NCI-H2081 treated with DMSO at 0.1 percent for 48 hours (cell line): ENCODE results near the gene ZBTB40.

Experiments
- DNase-seq: peaks from one replicate; lab custom pipeline; 2025; lab: John Stamatoyannopoulos, UW

Gene ZBTB40

GRCh38 chr1:22503721-22504410, 52.2 kb downstream of the ZBTB40 start:
- no peak for DNase-seq

GRCh38 chr1:22506130-22506692, 54.6 kb downstream of the ZBTB40 start:
- DNase-seq: no peak

GRCh38 chr1:22507587-22507986, 55.9 kb downstream of the ZBTB40 start:
- peak; percentile 21 for DNase-seq

GRCh38 chr1:22508329-22508728, 56.7 kb downstream of the ZBTB40 start:
- no peak for DNase-seq

- DNase-seq: no peak
Measured at GRCh38 chr1:22508991-22509390, 57.3 kb downstream of the ZBTB40 start.

GRCh38 chr1:22509815-22510214, 58.2 kb downstream of the ZBTB40 start:
- no peak for DNase-seq

GRCh38 chr1:22512873-22513272, 61.2 kb downstream of the ZBTB40 start:
- no peak for DNase-seq

GRCh38 chr1:22516906-22517571, 65.4 kb downstream of the ZBTB40 start:
- no peak for DNase-seq

- DNase-seq: no peak
Measured at GRCh38 chr1:22517956-22518355, 66.3 kb downstream of the ZBTB40 start.

- no peak for DNase-seq
Measured at GRCh38 chr1:22518379-22518778, 66.7 kb downstream of the ZBTB40 start.

- DNase-seq: no peak
Measured at GRCh38 chr1:22520871-22521270, 69.2 kb downstream of the ZBTB40 start.

- no peak for DNase-seq
Measured at GRCh38 chr1:22521692-22522091, 70.0 kb downstream of the ZBTB40 start.

- no peak for DNase-seq
Measured at GRCh38 chr1:22522221-22522743, 70.6 kb downstream of the ZBTB40 start.

GRCh38 chr1:22524481-22524880, 72.8 kb downstream of the ZBTB40 start:
- no peak for DNase-seq

- no peak for DNase-seq
Measured at GRCh38 chr1:22525211-22525610, 73.6 kb downstream of the ZBTB40 start.

- DNase-seq: no peak
Measured at GRCh38 chr1:22525646-22526045, 74.0 kb downstream of the ZBTB40 start.

GRCh38 chr1:22526098-22526497, 74.4 kb downstream of the ZBTB40 start:
- DNase-seq: no peak

GRCh38 chr1:22526677-22527076, 75.0 kb downstream of the ZBTB40 start:
- DNase-seq: no peak

- DNase-seq: no peak
Measured at GRCh38 chr1:22527122-22527521, 75.5 kb downstream of the ZBTB40 start.

GRCh38 chr1:22527555-22528296, 76.1 kb downstream of the ZBTB40 start:
- peak; percentile 57 for DNase-seq

GRCh38 chr1:22528451-22528850, 76.8 kb downstream of the ZBTB40 start:
- DNase-seq: no peak

- DNase-seq: no peak
Measured at GRCh38 chr1:22529901-22530621, 78.4 kb downstream of the ZBTB40 start.
